Caco-2 (cell line): ENCODE results near the gene MUC6. TPM values are rescaled to one million over a fixed set of nuclear protein-coding genes. Genes with fewer than 3 reads are reported as not detected.

ENCODE experiments used
- BruUV-seq: library from RNA; stranded (reverse); fragments of 400-500 nt; replicated peaks from 2 replicates; lab custom pipeline; 2021; lab: Mats Ljungman, UMichigan
- CTCF ChIA-PET: fragments of 300-600 bp; sonication (Branson Sonifier 250); formaldehyde crosslinking; loops from one replicate; lab custom pipeline; 2022; ENCODE audit warnings: antibody characterized with exemption; lab: Charles Lee
- POLR2A ChIA-PET: fragments of 300-600 bp; sonication (Branson Sonifier 250); formaldehyde crosslinking; loops from one replicate; lab custom pipeline; 2022; ENCODE audit warnings: antibody characterized with exemption; lab: Charles Lee
- DNase-seq, 2 experiments: peaks; one replicate each; pipeline versions ENCODE4 v3.0.0 to v3.0.0-alpha.2; 2020 to 2022
- H3K27me3 ChIP-seq: replicated peaks from 2 replicates; pipeline ENCODE4 v1.6.0; 2011; ENCODE audit warnings: low read length; ENCODE audit not compliant: control insufficient read depth, insufficient read depth
- H3K36me3 ChIP-seq: 2 replicates; pipeline ENCODE4 v1.5.1; 2011; ENCODE audit warnings: low read length; ENCODE audit not compliant: control insufficient read depth, insufficient read depth
- H3K4me1 ChIP-seq: fragments of 250-450 bp; sonication (Bioruptor Pico); 2 replicates; pipeline ENCODE4 v1.5.1; 2020; ENCODE audit warnings: mild to moderate bottlenecking
- H3K4me3 ChIP-seq: 2 replicates; pipeline ENCODE4 v1.5.1; 2011; ENCODE audit warnings: low read depth, mild to moderate bottlenecking, control low read depth, low read length
- H3K9me3 ChIP-seq: fragments of 250-450 bp; sonication (Bioruptor Pico); 2 replicates; pipeline ENCODE4 v1.5.1; 2020; ENCODE audit warnings: mild to moderate bottlenecking, moderate library complexity
- H3K27ac Mint-ChIP-seq: one replicate; pipeline ENCODE4 v1.8.0; 2022; ENCODE audit warnings: mixed read lengths; ENCODE audit not compliant: unreplicated experiment
- H3K27me3 Mint-ChIP-seq: one replicate; pipeline ENCODE4 v1.8.0; 2022; ENCODE audit warnings: mixed read lengths; ENCODE audit not compliant: insufficient read depth, unreplicated experiment
- H3K36me3 Mint-ChIP-seq: one replicate; pipeline ENCODE4 v1.8.0; 2022; ENCODE audit warnings: mild to moderate bottlenecking, mixed read lengths; ENCODE audit not compliant: insufficient read depth, unreplicated experiment
- H3K4me1 Mint-ChIP-seq: one replicate; pipeline ENCODE4 v1.8.0; 2022; ENCODE audit warnings: low read depth, mixed read lengths; ENCODE audit not compliant: unreplicated experiment
- H3K4me3 Mint-ChIP-seq: one replicate; pipeline ENCODE4 v1.8.0; 2022; ENCODE audit warnings: mild to moderate bottlenecking, moderate library complexity, mixed read lengths; ENCODE audit not compliant: unreplicated experiment
- H3K9me3 Mint-ChIP-seq: one replicate; pipeline ENCODE4 v1.8.0; 2022; ENCODE audit warnings: mixed read lengths; ENCODE audit not compliant: unreplicated experiment
- intact Hi-C: fragments of 100-400 bp; cut with micrococcal nuclease; formaldehyde crosslinking; loops from one replicate; pipeline ENCODE4 v1.10.0; 2022; ENCODE audit not compliant: unreplicated experiment
- total RNA-seq: library from RNA; stranded (reverse); gene quantifications from 2 replicates; pipeline ENCODE4 v1.2.3, GENCODE V29; 2022
- TF ChIP-seq, protein P1 (sequence below), 2 experiments: fragments of 200-600 bp in 1 of 2; IDR thresholded peaks; 1 replicate in 1 of 2; 2 replicates in 1 of 2; pipeline versions ENCODE4 v1.5.1 to v1.8.0; 2011 to 2022; ENCODE audit warnings: antibody characterized with exemption in 1 of 2, control low read depth in 1 of 2, inconsistent platforms in 1 of 2, low read depth in 1 of 2, low read length in 1 of 2, mild to moderate bottlenecking in 1 of 2, moderate library complexity in 1 of 2; ENCODE audit not compliant: insufficient read depth in 1 of 2, severe bottlenecking in 1 of 2, unreplicated experiment in 1 of 2

Gene MUC6
- total RNA-seq, 1 experiment from 2014 or later: not detected

DNA sequence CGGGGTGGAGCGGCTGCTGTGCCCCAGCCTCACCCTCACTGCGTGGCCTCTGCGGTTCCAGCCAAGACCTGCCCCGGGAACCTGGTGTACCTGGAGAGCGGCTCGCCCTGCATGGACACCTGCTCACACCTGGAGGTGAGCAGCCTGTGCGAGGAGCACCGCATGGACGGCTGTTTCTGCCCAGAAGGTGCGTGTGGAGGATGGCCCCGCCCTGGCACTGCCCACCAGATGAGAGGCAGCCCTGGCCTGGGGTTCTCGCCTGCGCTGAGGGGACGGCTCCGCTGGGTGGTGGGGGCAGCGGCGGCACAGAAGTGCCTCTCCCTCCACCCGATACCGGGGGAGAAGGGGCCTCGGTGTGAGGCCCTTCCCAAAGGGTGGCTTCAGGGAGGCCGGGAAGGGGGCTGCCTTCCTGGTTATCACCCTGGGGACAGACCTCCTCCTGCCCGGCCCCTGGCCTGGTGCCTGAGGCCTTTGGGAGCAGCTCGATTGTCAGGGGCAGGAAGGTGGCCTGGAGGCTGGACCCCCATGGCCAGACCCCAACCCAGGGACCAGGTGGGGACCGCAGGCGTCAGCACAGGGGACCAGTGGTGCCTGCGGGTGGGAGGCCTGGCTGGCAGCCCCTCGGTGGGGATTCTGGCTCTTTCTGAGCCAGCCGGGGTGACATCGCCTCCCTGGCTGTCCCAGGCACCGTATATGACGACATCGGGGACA is 45.2 kb upstream of the MUC6 start:
- intact Hi-C loops: no loop called here
- H3K27me3 ChIP-seq: no peaks in the 10 kb centered on the region
- no peak overlapping the region for H3K4me3 Mint-ChIP-seq
- no TSS peak for BruUV-seq
- H3K9me3 Mint-ChIP-seq: no peaks in the 10 kb centered on the region
- POLR2A ChIA-PET: no interaction called here
- H3K36me3 ChIP-seq: no peaks in the 10 kb centered on the region
- H3K4me3 ChIP-seq: no peak overlapping the region
- H3K36me3 Mint-ChIP-seq: no peaks in the 10 kb centered on the region
- H3K4me1 Mint-ChIP-seq: no peaks in the 10 kb centered on the region
- TF ChIP-seq, protein P1, sequence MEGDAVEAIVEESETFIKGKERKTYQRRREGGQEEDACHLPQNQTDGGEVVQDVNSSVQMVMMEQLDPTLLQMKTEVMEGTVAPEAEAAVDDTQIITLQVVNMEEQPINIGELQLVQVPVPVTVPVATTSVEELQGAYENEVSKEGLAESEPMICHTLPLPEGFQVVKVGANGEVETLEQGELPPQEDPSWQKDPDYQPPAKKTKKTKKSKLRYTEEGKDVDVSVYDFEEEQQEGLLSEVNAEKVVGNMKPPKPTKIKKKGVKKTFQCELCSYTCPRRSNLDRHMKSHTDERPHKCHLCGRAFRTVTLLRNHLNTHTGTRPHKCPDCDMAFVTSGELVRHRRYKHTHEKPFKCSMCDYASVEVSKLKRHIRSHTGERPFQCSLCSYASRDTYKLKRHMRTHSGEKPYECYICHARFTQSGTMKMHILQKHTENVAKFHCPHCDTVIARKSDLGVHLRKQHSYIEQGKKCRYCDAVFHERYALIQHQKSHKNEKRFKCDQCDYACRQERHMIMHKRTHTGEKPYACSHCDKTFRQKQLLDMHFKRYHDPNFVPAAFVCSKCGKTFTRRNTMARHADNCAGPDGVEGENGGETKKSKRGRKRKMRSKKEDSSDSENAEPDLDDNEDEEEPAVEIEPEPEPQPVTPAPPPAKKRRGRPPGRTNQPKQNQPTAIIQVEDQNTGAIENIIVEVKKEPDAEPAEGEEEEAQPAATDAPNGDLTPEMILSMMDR (IDR thresholded peaks at IDR 0.05; ENCODE audit: insufficient read depth in 1 of 2, low read depth in 1 of 2, low read length in 1 of 2, severe bottlenecking in 1 of 2, unreplicated experiment in 1 of 2): no peak
- no peaks in the 10 kb centered on the region for H3K9me3 ChIP-seq
- peak in 1 of 2 experiments; percentile 34 for DNase-seq
- CTCF ChIA-PET: no interaction called here
- H3K27ac Mint-ChIP-seq: no peak overlapping the region
- H3K27me3 Mint-ChIP-seq: no peaks in the 10 kb centered on the region
- no peaks in the 10 kb centered on the region for H3K4me1 ChIP-seq

DNA sequence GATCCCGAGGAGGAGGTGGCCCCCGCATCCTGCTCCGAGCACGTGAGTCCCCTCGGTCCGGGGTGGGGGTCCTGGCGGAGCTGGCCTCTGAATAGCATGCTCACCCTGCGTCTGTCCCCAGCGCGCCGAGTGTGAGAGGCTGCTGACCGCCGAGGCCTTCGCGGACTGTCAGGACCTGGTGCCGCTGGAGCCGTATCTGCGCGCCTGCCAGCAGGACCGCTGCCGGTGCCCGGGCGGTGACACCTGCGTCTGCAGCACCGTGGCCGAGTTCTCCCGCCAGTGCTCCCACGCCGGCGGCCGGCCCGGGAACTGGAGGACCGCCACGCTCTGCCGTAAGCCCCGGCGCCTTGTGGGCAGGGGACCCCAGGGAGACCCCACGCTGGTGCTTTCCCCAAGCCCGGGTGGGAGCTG is 41.7 kb upstream of the MUC6 start:
- TF ChIP-seq, protein P1 (IDR thresholded peaks at IDR 0.05; ENCODE audit: insufficient read depth in 1 of 2, low read depth in 1 of 2, low read length in 1 of 2, severe bottlenecking in 1 of 2, unreplicated experiment in 1 of 2): no peak
- POLR2A ChIA-PET: no interaction called here
- H3K4me3 ChIP-seq: no peak overlapping the region
- CTCF ChIA-PET: no interaction called here
- DNase-seq: peak in 1 of 2 experiments; percentile 29
- H3K27me3 Mint-ChIP-seq: no peaks in the 10 kb centered on the region
- no peaks in the 10 kb centered on the region for H3K4me1 Mint-ChIP-seq
- H3K4me1 ChIP-seq: no peaks in the 10 kb centered on the region
- intact Hi-C loops: no loop called here
- BruUV-seq: no TSS peak
- no peaks in the 10 kb centered on the region for H3K9me3 Mint-ChIP-seq
- no peaks in the 10 kb centered on the region for H3K36me3 ChIP-seq
- no peak overlapping the region for H3K27ac Mint-ChIP-seq
- no peaks in the 10 kb centered on the region for H3K36me3 Mint-ChIP-seq
- no peaks in the 10 kb centered on the region for H3K27me3 ChIP-seq
- no peak overlapping the region for H3K4me3 Mint-ChIP-seq
- H3K9me3 ChIP-seq: no peaks in the 10 kb centered on the region

DNA sequence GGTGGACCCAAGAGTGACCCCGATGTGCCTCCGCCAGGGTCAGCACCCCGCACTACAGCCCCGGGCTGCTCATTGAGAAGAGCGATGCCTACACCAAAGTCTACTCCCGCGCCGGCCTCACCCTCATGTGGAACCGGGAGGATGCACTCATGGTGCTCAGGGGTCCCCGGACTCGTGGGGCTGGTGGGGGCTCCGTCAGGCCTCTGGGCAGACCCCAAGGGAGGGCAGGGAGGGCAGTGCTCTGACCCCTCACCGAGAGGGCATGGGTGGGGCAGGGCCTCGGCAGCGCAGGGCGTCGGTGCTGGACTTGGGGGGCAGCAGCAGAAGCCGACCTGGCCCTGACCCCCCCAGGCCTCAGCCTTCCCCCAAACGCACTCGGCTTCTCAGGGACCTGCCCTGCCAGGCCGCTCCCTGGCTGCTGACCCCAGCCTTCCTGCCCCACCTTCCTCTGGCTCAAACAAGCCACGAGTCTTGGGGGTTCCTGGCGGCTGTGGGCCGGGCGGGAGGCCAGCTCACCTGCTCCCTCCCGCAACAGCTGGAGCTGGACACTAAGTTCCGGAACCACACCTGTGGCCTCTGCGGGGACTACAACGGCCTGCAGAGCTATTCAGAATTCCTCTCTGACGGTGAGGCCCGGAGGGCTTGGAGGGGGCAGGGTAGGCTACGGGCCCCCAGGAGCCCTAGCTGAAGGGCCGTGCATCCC is 41.0 kb upstream of the MUC6 start:
- no peaks in the 10 kb centered on the region for H3K27me3 ChIP-seq
- no peaks in the 10 kb centered on the region for H3K36me3 ChIP-seq
- intact Hi-C loops: no loop called here
- Mint-ChIP-seq H3K4me3 (no peak overlapping the region), H3K4me1 (no peaks in the 10 kb centered on the region), H3K27ac (no peak overlapping the region), H3K27me3 (no peaks in the 10 kb centered on the region), H3K9me3 (no peaks in the 10 kb centered on the region), H3K36me3 (no peaks in the 10 kb centered on the region)
- BruUV-seq: no TSS peak
- peak in 1 of 2 experiments; percentile 30 for DNase-seq
- TF ChIP-seq, protein P1 (IDR thresholded peaks at IDR 0.05; ENCODE audit: insufficient read depth in 1 of 2, low read depth in 1 of 2, low read length in 1 of 2, severe bottlenecking in 1 of 2, unreplicated experiment in 1 of 2): no peak
- H3K4me3 ChIP-seq: no peak overlapping the region
- ChIA-PET CTCF (no interaction called here), POLR2A (no interaction called here)
- no peaks in the 10 kb centered on the region for H3K4me1 ChIP-seq
- H3K9me3 ChIP-seq: no peaks in the 10 kb centered on the region
